ENCODE data around the gene PHACTR4.

GRCh38 chr1:28358716-28359115, 10.8 kb upstream of the PHACTR4 start:
- no peak for TF ChIP-seq CTCF (conservative IDR thresholded peaks at IDR 0.05 in 1 of 2, IDR thresholded peaks at IDR 0.05 in 1 of 2; ENCODE audit: extremely low read depth in 1 of 2, insufficient read depth in 1 of 2, low read depth in 1 of 2, low read length in 2 of 2)
- TF ChIP-seq EZH2 (IDR thresholded peaks at IDR 0.05; ENCODE audit: borderline replicate concordance, low read length) = no peak

Data from mammary epithelial cell (primary cell).